Activated B cell treated with CpG ODN at 0.5 μM for 24 hours (primary cell): ENCODE data around the gene CD83. TPM values are rescaled to one million over a fixed set of nuclear protein-coding genes. Genes with fewer than 3 reads are reported as not detected.

ENCODE experiments used
- ATAC-seq: fragments of 200-7000 bp; cut with Tn5 transposase; one replicate; pipeline ENCODE4 v1.10.0; 2021; ENCODE audit warnings: low read depth, mild to moderate bottlenecking, moderate library complexity
- CTCF ChIA-PET: fragments of 350-600 bp; sonication (Branson Sonifier 250); formaldehyde crosslinking; loops from one replicate; lab custom pipeline; 2021; ENCODE audit warnings: antibody characterized with exemption; lab: Charles Lee
- POLR2A ChIA-PET: fragments of 350-600 bp; sonication (Branson Sonifier 250); formaldehyde crosslinking; loops from one replicate; lab custom pipeline; 2021; ENCODE audit warnings: antibody characterized with exemption; lab: Charles Lee
- DNase-seq: peaks from one replicate; pipeline ENCODE4 v3.0.0; 2022
- H3K27ac Mint-ChIP-seq: one replicate; pipeline ENCODE4 v1.8.0; 2020; ENCODE audit warnings: mixed read lengths
- H3K27me3 Mint-ChIP-seq: one replicate; pipeline ENCODE4 v1.8.0; 2021; ENCODE audit warnings: mixed read lengths
- H3K36me3 Mint-ChIP-seq: one replicate; pipeline ENCODE4 v1.8.0; 2021; ENCODE audit warnings: low read depth, mixed read lengths
- H3K4me1 Mint-ChIP-seq: one replicate; pipeline ENCODE4 v1.8.0; 2021; ENCODE audit warnings: mixed read lengths
- H3K4me3 Mint-ChIP-seq: one replicate; pipeline ENCODE4 v1.8.0; 2020; ENCODE audit warnings: mild to moderate bottlenecking, mixed read lengths
- H3K9me3 Mint-ChIP-seq: one replicate; pipeline ENCODE4 v1.8.0; 2020; ENCODE audit warnings: mixed read lengths
- intact Hi-C: fragments of 100-400 bp; cut with micrococcal nuclease; formaldehyde crosslinking; loops from one replicate; pipeline ENCODE4 v1.15.1; 2024
- total RNA-seq: library from RNA; stranded (reverse); gene quantifications from 2 replicates; pipeline ENCODE4 v1.2.3, GENCODE V29; 2022
- TF ChIP-seq, protein P1 (sequence below): fragments of 200-600 bp; IDR thresholded peaks from one replicate; pipeline ENCODE4 v1.8.0; 2022; ENCODE audit warnings: antibody characterized with exemption, mild to moderate bottlenecking

CD83 gene
- total RNA-seq, 1 donor from 2014 or later, result 483 TPM

DNA sequence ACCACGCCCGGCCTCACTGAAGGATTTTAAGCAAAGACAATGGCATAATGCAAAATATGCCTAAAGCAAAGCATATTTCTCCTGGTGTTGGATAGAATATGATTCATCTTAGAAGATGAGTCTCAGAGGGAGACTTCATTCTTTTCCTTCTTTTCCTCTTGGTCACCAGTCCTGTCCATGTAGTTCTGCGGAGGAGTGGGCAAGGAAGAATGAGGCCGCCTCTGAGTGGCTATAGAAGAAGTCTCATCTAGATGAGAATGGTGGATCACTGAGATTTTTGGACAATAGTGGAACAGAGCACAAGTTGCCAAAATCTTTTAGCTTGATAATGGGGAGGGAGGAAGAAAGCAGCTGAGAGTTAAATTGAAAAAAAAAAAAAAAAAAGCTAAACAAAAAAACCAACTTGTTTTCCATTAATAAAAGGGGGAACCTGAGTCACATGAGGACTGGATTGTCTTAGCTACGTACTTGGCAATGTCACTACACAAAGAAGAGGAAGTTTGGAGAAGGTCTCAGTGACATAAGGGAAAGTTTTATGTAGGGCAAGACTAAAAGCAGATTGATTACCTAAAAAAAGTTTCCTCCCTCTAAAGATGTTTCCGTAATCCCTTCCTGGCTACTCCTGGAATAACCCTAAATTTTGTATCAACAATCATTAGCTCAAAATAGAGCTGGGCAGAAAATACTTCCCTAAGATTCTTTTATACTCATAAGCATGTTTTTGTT lies 6.0 kb downstream of the CD83 start:
- intact Hi-C loops, result loop anchor here (2.0 kb wide), 3 partner anchors 15 to 1125 kb away; no protein-coding TSS in a partner anchor
- CTCF ChIA-PET, result interaction anchor here (0.9 to 5.7 kb wide), 6 partner anchors 49 to 309 kb away, joined by 3 to 40 read pairs (median 3); no protein-coding TSS in a partner anchor
- H3K27ac Mint-ChIP-seq, result peak overlapping the region; percentile 94
- no peaks in the 10 kb centered on the region for H3K9me3 Mint-ChIP-seq
- POLR2A ChIA-PET, result interaction anchor here (0.6 to 26.2 kb wide), 9 partner anchors 10 to 549 kb away, joined by 3 to 911 read pairs (median 12); partner anchors contain the start of gene SIRT5
- peaks cover 84% of the 10 kb centered on the region for H3K4me1 Mint-ChIP-seq
- no peak for ATAC-seq
- TF ChIP-seq, protein P1, sequence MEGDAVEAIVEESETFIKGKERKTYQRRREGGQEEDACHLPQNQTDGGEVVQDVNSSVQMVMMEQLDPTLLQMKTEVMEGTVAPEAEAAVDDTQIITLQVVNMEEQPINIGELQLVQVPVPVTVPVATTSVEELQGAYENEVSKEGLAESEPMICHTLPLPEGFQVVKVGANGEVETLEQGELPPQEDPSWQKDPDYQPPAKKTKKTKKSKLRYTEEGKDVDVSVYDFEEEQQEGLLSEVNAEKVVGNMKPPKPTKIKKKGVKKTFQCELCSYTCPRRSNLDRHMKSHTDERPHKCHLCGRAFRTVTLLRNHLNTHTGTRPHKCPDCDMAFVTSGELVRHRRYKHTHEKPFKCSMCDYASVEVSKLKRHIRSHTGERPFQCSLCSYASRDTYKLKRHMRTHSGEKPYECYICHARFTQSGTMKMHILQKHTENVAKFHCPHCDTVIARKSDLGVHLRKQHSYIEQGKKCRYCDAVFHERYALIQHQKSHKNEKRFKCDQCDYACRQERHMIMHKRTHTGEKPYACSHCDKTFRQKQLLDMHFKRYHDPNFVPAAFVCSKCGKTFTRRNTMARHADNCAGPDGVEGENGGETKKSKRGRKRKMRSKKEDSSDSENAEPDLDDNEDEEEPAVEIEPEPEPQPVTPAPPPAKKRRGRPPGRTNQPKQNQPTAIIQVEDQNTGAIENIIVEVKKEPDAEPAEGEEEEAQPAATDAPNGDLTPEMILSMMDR, result no peak
- H3K36me3 Mint-ChIP-seq, result peaks cover 97% of the 10 kb centered on the region
- DNase-seq, result no peak
- H3K4me3 Mint-ChIP-seq, result peak overlapping the region; percentile 95
- H3K27me3 Mint-ChIP-seq, result no peaks in the 10 kb centered on the region

DNA sequence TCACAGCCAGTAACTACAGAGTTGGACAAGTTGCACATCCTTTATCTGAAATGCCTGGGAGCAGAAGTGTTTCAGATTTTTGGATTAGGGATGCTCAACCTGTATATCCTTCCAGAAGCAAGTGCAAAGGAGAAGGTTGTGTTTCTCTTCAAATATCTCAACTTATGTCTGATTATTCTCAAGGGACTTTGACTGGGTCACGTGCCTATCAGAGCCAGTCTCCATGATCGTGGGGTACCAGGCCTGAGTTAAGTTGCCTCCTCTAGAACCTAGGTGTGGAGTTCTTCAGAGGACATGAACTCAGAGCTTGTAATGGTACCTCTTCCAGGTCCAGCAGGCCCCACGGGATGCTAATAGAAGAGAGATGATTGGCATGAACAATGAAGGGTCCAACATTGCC lies 7.8 kb downstream of the CD83 start:
- peaks cover 97% of the 10 kb centered on the region for H3K36me3 Mint-ChIP-seq
- no peaks in the 10 kb centered on the region for H3K9me3 Mint-ChIP-seq
- ATAC-seq, result no peak
- POLR2A ChIA-PET, result interaction anchor here (0.8 to 26.2 kb wide), 10 partner anchors 7 to 129 kb away, joined by 3 to 911 read pairs (median 22); partner anchors contain the start of gene CD83
- peaks cover 98% of the 10 kb centered on the region for H3K4me1 Mint-ChIP-seq
- CTCF ChIA-PET, result interaction anchor here (1.1 to 5.7 kb wide), 3 partner anchors 19 to 78 kb away, joined by 3 to 40 read pairs (median 8); no protein-coding TSS in a partner anchor
- TF ChIP-seq, protein P1, result no peak
- H3K4me3 Mint-ChIP-seq, result peak overlapping the region; percentile 95
- H3K27ac Mint-ChIP-seq, result peak overlapping the region; percentile 69
- no peak for DNase-seq
- intact Hi-C loops, result no loop called here
- H3K27me3 Mint-ChIP-seq, result no peaks in the 10 kb centered on the region

DNA sequence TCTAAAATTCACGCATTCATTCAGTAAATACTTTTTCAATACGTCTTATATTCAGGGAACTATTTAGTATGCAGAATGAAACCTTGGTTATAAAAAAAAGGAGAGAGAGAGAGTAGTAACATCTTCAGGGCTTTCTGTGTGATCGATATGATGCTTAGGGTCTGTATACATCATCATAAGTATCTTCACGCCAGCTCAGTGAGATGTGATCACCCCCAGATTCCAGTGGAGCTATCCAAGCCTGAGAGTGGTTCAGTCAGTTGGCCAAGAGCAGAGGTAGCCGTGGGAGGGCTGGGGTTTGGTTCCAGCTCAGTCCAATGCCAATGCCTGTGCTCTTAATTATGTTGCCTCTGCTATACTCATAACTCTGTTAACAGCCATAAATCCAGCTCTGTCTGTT lies 8.6 kb downstream of the CD83 start:
- H3K4me3 Mint-ChIP-seq, result peak overlapping the region; percentile 95
- TF ChIP-seq, protein P1, result no peak
- no peaks in the 10 kb centered on the region for H3K27me3 Mint-ChIP-seq
- DNase-seq, result no peak
- peak overlapping the region; percentile 56 for H3K27ac Mint-ChIP-seq
- no peak for ATAC-seq
- intact Hi-C loops, result no loop called here
- CTCF ChIA-PET, result interaction anchor here (0.6 to 5.7 kb wide), 3 partner anchors 18 to 218 kb away, joined by 4 to 40 read pairs (median 8); no protein-coding TSS in a partner anchor
- POLR2A ChIA-PET, result interaction anchor here (0.8 to 26.2 kb wide), 14 partner anchors 7 to 1417 kb away, joined by 3 to 911 read pairs (median 8); partner anchors contain the start of genes CD83 and JARID2
- peaks cover 97% of the 10 kb centered on the region for H3K36me3 Mint-ChIP-seq
- H3K4me1 Mint-ChIP-seq, result peaks cover 100% of the 10 kb centered on the region
- H3K9me3 Mint-ChIP-seq, result no peaks in the 10 kb centered on the region

DNA sequence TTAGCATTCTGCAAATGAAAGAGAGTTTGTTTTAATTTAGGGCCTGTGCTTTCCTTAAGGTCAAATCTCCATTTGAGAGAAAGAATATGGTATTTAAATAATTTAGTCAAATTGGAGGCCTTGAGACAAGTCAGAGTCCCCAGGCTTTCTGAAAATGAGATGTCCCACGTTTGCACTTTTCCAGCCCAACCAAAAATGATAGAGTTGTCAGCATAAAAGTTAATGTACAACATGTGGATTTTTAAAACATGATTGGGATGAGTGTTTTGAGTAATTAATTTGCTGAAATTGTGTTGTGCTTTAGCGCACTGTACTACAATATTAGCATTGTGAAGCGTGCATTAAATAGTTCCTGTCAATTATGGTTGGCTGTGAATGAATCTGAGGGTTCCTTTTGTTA lies 10.0 kb downstream of the CD83 start:
- peaks cover 97% of the 10 kb centered on the region for H3K36me3 Mint-ChIP-seq
- intact Hi-C loops, result no loop called here
- CTCF ChIA-PET, result interaction anchor here (0.9 to 2.0 kb wide), 6 partner anchors 12 to 219 kb away, joined by 3 to 6 read pairs (median 4); no protein-coding TSS in a partner anchor
- DNase-seq (no peak), ATAC-seq (no peak)
- H3K4me3 Mint-ChIP-seq, result peak overlapping the region; percentile 79
- no peaks in the 10 kb centered on the region for H3K9me3 Mint-ChIP-seq
- H3K4me1 Mint-ChIP-seq, result peaks cover 100% of the 10 kb centered on the region
- POLR2A ChIA-PET, result interaction anchor here (1.3 to 26.2 kb wide), 8 partner anchors 9 to 80 kb away, joined by 3 to 911 read pairs (median 29); partner anchors contain the start of gene CD83
- TF ChIP-seq, protein P1, result no peak
- peak overlapping the region; percentile 70 for H3K27ac Mint-ChIP-seq
- H3K27me3 Mint-ChIP-seq, result no peaks in the 10 kb centered on the region

DNA sequence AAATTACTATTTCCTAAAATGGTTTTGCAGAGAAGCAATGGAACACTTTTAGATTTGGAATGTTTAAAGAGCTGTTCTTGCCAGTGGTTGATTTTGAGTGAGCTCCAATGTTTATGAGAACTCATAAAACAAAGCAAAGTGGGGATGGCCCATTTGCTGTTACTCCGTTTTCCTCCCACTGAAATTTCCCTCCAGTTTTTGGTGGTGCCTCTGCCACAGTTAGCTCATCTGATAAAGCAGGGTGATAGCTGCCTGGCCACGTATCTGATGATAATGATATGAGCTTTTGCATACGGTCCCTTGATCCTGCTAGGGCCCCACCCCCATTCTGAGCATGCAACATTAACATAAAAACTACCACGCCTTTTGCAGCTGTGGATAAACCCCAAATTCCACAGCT lies 10.4 kb downstream of the CD83 start:
- intact Hi-C loops, result no loop called here
- TF ChIP-seq, protein P1, result no peak
- Mint-ChIP-seq H3K4me3 (peak overlapping the region; percentile 79), H3K9me3 (no peaks in the 10 kb centered on the region), H3K36me3 (peaks cover 97% of the 10 kb centered on the region), H3K4me1 (peaks cover 100% of the 10 kb centered on the region), H3K27me3 (no peaks in the 10 kb centered on the region), H3K27ac (peak overlapping the region; percentile 70)
- no peak for DNase-seq
- ChIA-PET POLR2A (interaction anchor here (2.0 to 26.2 kb wide), 7 partner anchors 9 to 62 kb away, joined by 7 to 911 read pairs (median 30); partner anchors contain the start of gene CD83), CTCF (interaction anchor here (0.9 to 2.0 kb wide), 6 partner anchors 12 to 220 kb away, joined by 3 to 6 read pairs (median 4); no protein-coding TSS in a partner anchor)
- no peak for ATAC-seq
